SK-N-MC (cell line): ENCODE results near the gene DNAAF5.

Source experiments
- EZH2 ChIP-seq: fragments of 200-600 bp; sonication (generic); IDR thresholded peaks from one replicate; pipeline ENCODE4 v1.6.1; 2017; ENCODE audit warnings: antibody characterized with exemption
- FOXP2 ChIP-seq: optimal IDR thresholded peaks from 2 replicates; pipeline ENCODE3; 2011; ENCODE audit warnings: mild to moderate bottlenecking, moderate library complexity; ENCODE audit not compliant: insufficient read depth; ENCODE audit errors: extremely low read length, control extremely low read depth
- POLR2AphosphoS5 ChIP-seq: IDR thresholded peaks from 2 replicates; pipeline ENCODE4 v1.6.1; 2012; ENCODE audit warnings: mild to moderate bottlenecking, low read depth, low read length, borderline replicate concordance

GRCh38 chr7:794207-794606, 67.7 kb downstream of the DNAAF5 start:
- TF ChIP-seq POLR2AphosphoS5 (no peak), EZH2 (no peak), FOXP2 (no peak)
